Heart right ventricle (tissue), 16 donors: ENCODE results near the gene TRANK1. TPM values are rescaled to one million over a fixed set of nuclear protein-coding genes. Genes with fewer than 3 reads are reported as not detected.

Experiments used
- ATAC-seq, 8 donors: fragments of 200-7000 bp; cut with Tn5 transposase; one replicate each; pipeline ENCODE4 v1.9.1; 2020; ENCODE audit warnings: mild to moderate bottlenecking in 8 of 8, moderate library complexity in 8 of 8, moderate number of reproducible peaks in 1 of 8
- DNase-seq, 2 donors: peaks; one replicate each; pipeline ENCODE4 v3.0.0-alpha.2; 2020
- H3K27ac ChIP-seq, 10 donors: fragments of 200-600 bp; sonication (generic) in 2 of 10; one replicate each; pipeline versions ENCODE4 v1.5.0 to v1.8.0; 2020 to 2022; ENCODE audit warnings: mild to moderate bottlenecking in 3 of 10
- H3K27me3 ChIP-seq, 7 donors: fragments of 200-600 bp; one replicate each; pipeline ENCODE4 v1.8.0; 2021 to 2022; ENCODE audit warnings: mild to moderate bottlenecking in 2 of 7
- H3K36me3 ChIP-seq, 9 donors: fragments of 200-600 bp; sonication (generic) in 1 of 9; one replicate each; pipeline versions ENCODE4 v1.5.0 to v1.8.0; 2020 to 2022; ENCODE audit warnings: mild to moderate bottlenecking in 2 of 9
- H3K4me1 ChIP-seq, 9 donors: fragments of 200-600 bp; sonication (generic) in 1 of 9; one replicate each; pipeline versions ENCODE4 v1.5.0 to v1.8.0; 2020 to 2022; ENCODE audit warnings: mild to moderate bottlenecking in 4 of 9
- H3K4me3 ChIP-seq, 10 donors: fragments of 200-600 bp; sonication (generic) in 2 of 10; one replicate each; pipeline versions ENCODE4 v1.5.0 to v1.8.0; 2020 to 2022; ENCODE audit warnings: mild to moderate bottlenecking in 7 of 10, moderate library complexity in 2 of 10
- H3K9me3 ChIP-seq, 11 donors: fragments of 200-600 bp in 10 of 11; sonication (generic) in 2 of 11; one replicate each; pipeline versions ENCODE4 v1.5.0 to v1.8.0; 2013 to 2022; ENCODE audit warnings: mild to moderate bottlenecking in 2 of 11, control low read depth in 1 of 11, moderate library complexity in 1 of 11
- CTCF ChIP-seq, 9 donors: fragments of 200-600 bp; sonication (generic) in 2 of 9; IDR thresholded peaks; one replicate each; pipeline versions ENCODE4 v1.5.0 to v1.8.0; 2021 to 2022; ENCODE audit warnings: antibody characterized with exemption in 9 of 9, mild to moderate bottlenecking in 5 of 9, moderate library complexity in 1 of 9
- WGBS, 2 donors: extraction: QIAGEN DNeasy Blood & Tissue Kit; methylation state at CpG; one replicate each; pipeline ENCODE4 v1.1.7; 2013; ENCODE audit warnings: inconsistent platforms in 1 of 2; 5-methylcytosine and 5-hydroxymethylcytosine counted together
- intact Hi-C, 10 donors: fragments of 100-400 bp; cut with DNase I; formaldehyde crosslinking; loops; one replicate each; pipeline versions ENCODE4 v1.11.1 to v1.14.2; 2022
- polyA plus RNA-seq, 2 donors: library from polyadenylated mRNA; stranded (reverse); fragments of 200-250 nt; gene quantifications; one replicate each; pipeline ENCODE4 v1.2.3, GENCODE V29; 2013
- total RNA-seq, 10 donors: library from RNA; stranded (reverse); fragmentation: NEBNext Ultra II Directional in 3 of 10; extraction: Animal tissue kit (Norgen Biotek cat#: 25700) in 3 of 10; gene quantifications; one replicate each; pipeline versions ENCODE4 v1.2.1 to v1.2.4, GENCODE V29; 2021 to 2023
- donor health status: Arrhythmogenic right ventricular cardiomyopathy.
- donor health status: ischemic (EF 13 %, LVEDD 7.1; RV severe dilation, severe dysfunction).
- donor health status: healthy with polysubstance abuse.
- donor health status: DM: no; HTN: yes; CAD: no.
- donor health status: DM: no; HTN: no; CAD: no.
- donor health status: ischemic (EF 25% LVEDD 6.9; RV normal size, moderate dysfunction).
- donor health status: ischemic (EF 25% LVEDD 5.7; RV mildly dilated, moderate dysfunction).
- donor health status: healthy.
- donor health status: DM: yes; HTN: yes; CAD: no.
- donor health status: Ischemic cardiomyopathy.
- donor health status: ischemic (EF 35%, LVEDD 5.7; RV mildly dilated, moderate dysfunction).
- donor health status: nonischemic (EF 11% LVEDD 7.7; RV severe dilation, severe dysfunction).
- donor health status: DM: yes; HTN: yes; CAD: no.
- donor health status: PGD.
- donor health status: ischemic (EF 29% LVEDD 5.4; RV normal size, mild dysfunction).
- donor health status: nonischemic (EF 23%, LVEDD 6.1; RV moderate dilation, normal function).

Gene TRANK1
- total and polyA plus RNA-seq, 12 donors, result 1.3 to 20.8 (median 4.9) TPM

- intact Hi-C loops, result no loop called here
- ATAC-seq, result no peak
- Histone ChIP-seq H3K27ac (no peak overlapping the region), H3K9me3 (no peaks in the 10 kb centered on the region), H3K36me3 (peaks cover 0 to 11% (median 0%) of the 10 kb centered on the region in 9 donors), H3K27me3 (no peaks in the 10 kb centered on the region), H3K4me3 (no peak overlapping the region), H3K4me1 (peaks cover 0 to 31% (median 10%) of the 10 kb centered on the region in 9 donors)
- WGBS, 2 donors, result 93 to 97% methylated on average over 1 of the region's 1 CpG
- no peak for DNase-seq
- TF ChIP-seq CTCF (IDR thresholded peaks at IDR 0.05), result no peak
Measured at GRCh38 chr3:36928220-36928619, 16.6 kb downstream of the TRANK1 start.

GRCh38 chr3:36926292-36926897 is 18.5 kb downstream of the TRANK1 start:
- no peak overlapping the region for H3K27ac ChIP-seq
- intact Hi-C loops, result no loop called here
- ATAC-seq (peak in 1 of 8 donors; percentile 21), DNase-seq (no peak)
- H3K27me3 ChIP-seq, result no peaks in the 10 kb centered on the region
- H3K36me3 ChIP-seq, result peaks cover 0 to 11% (median 0%) of the 10 kb centered on the region in 9 donors
- 80 to 82% methylated on average over 6 of the region's 6 CpGs for WGBS, 2 donors
- no peak overlapping the region for H3K4me3 ChIP-seq
- peaks cover 0 to 34% (median 10%) of the 10 kb centered on the region in 9 donors for H3K4me1 ChIP-seq
- no peak for TF ChIP-seq CTCF (IDR thresholded peaks at IDR 0.05)
- peaks cover 0 to 6% (median 1%) of the 10 kb centered on the region in 11 donors for H3K9me3 ChIP-seq

GRCh38 chr3:36924744-36925521 is 19.9 kb downstream of the TRANK1 start:
- peaks cover 0 to 15% (median 4%) of the 10 kb centered on the region in 11 donors for H3K9me3 ChIP-seq
- WGBS, 2 donors, result 56 to 63% methylated on average over 2 of the region's 2 CpGs
- H3K27ac ChIP-seq, result no peak overlapping the region
- DNase-seq, result no peak
- H3K27me3 ChIP-seq, result no peaks in the 10 kb centered on the region
- H3K36me3 ChIP-seq, result peaks cover 0 to 5% (median 0%) of the 10 kb centered on the region in 9 donors
- H3K4me3 ChIP-seq, result no peak overlapping the region
- H3K4me1 ChIP-seq, result peaks cover 0 to 34% (median 10%) of the 10 kb centered on the region in 9 donors
- intact Hi-C loops, result no loop called here
- TF ChIP-seq CTCF (IDR thresholded peaks at IDR 0.05), result no peak
- ATAC-seq, result no peak

- H3K27me3 ChIP-seq, result no peaks in the 10 kb centered on the region
- peaks cover 0 to 34% (median 10%) of the 10 kb centered on the region in 9 donors for H3K4me1 ChIP-seq
- peak in 2 of 8 donors; percentile 9 to 46 for ATAC-seq
- intact Hi-C loops, result no loop called here
- H3K27ac ChIP-seq, result no peak overlapping the region
- WGBS, 2 donors, result 75% methylated on average over 11 of the region's 11 CpGs
- no peak overlapping the region for H3K4me3 ChIP-seq
- TF ChIP-seq CTCF (IDR thresholded peaks at IDR 0.05), result no peak
- no peaks in the 10 kb centered on the region for H3K36me3 ChIP-seq
- DNase-seq, result no peak
- H3K9me3 ChIP-seq, result peaks cover 0 to 15% (median 4%) of the 10 kb centered on the region in 11 donors
Measured at GRCh38 chr3:36923981-36924743, 20.7 kb downstream of the TRANK1 start.
